NCI-H2227 treated with DMSO at 0.1 percent for 48 hours (cell line): ENCODE measurements around the gene CCSER2.

Source experiments
- DNase-seq: peaks from one replicate; lab custom pipeline; 2025; lab: John Stamatoyannopoulos, UW

CCSER2 gene

GRCh38 chr10:84348860-84349259, 20.5 kb downstream of the CCSER2 start:
- DNase-seq = no peak

- DNase-seq = peak; percentile 13
Measured at GRCh38 chr10:84352251-84352842, 24.0 kb downstream of the CCSER2 start.

GRCh38 chr10:84353052-84353803, 24.8 kb downstream of the CCSER2 start:
- DNase-seq = no peak

- DNase-seq = no peak
Measured at GRCh38 chr10:84354623-84355022, 26.2 kb downstream of the CCSER2 start.

DNA sequence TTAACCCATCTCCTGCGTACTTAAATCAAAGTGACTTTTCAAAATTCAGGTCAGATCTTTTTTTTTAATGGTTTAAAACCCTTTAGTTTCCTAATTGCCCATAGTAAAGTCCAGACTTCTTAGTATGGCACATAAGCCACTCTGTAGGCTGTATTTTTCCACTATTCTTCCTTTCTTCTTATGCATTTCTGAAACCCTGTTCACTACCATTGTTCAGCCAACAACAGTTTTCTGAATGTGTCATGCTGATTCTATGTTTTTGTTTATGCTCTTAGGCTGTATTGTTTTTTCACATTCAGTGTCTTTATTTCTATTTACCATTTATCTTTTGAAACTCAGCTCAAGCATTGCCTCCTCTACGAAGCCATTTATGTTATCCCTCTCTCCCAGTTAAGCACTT, 26.7 kb downstream of the CCSER2 start:
- DNase-seq = no peak

DNA sequence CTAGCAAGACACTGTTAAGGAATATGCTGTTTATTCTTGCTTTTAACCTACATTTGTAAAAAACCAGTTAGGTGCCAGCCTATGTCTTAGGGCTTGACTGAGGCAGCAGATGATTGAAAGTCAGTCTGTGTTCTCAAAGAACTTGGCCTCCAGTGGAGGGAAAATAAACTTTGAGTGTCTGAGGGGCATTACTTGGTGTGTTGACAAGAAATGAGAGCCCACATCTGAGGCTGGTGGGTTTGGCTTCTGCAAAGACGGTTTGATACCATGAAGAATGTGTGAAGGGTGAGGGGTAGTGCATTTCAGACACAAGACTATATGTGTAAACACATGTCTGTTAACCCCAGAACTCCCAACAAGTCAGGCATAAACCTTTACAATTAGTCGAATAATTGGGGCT, 28.5 kb downstream of the CCSER2 start:
- DNase-seq = no peak

- DNase-seq = no peak
Measured at GRCh38 chr10:84358743-84359142, 30.4 kb downstream of the CCSER2 start.

DNA sequence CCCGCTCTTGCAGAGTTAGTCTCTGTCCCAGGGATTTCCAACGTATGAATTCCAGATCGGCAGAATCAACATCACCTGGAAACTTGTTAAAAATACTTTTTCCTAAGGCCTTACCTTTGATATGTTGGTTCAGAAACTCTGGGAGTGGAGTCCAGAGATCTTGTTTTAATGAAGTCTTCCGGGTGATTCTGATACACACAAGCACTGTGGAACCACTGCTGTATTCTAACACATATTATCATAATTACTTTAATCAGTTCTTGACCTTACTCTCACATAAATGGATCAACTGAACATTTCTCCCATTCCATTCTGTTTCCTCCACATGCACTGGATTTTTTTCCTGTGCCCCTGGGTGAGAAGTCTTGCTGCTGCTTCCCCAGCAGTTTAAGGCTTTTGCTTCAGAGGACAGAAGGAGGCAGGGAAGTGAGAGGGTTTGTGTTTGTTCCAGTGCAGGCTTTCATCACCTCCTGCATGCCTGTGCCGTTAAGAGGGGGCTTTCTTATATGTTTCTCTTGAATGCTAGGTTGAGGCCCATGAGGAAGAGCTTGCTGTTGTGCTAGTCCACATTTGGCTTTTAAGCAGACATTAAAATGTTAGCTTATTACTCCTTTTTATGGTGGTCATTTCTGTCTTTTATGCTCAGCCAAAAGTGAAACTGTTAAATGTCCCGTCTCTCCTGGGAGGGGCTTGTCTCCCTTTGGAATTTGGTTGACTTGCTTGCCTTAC, 32.4 kb downstream of the CCSER2 start:
- peak; percentile 9 for DNase-seq

GRCh38 chr10:84365335-84365881, 37.0 kb downstream of the CCSER2 start:
- no peak for DNase-seq

- no peak for DNase-seq
Measured at GRCh38 chr10:84366041-84366440, 37.7 kb downstream of the CCSER2 start.

DNA sequence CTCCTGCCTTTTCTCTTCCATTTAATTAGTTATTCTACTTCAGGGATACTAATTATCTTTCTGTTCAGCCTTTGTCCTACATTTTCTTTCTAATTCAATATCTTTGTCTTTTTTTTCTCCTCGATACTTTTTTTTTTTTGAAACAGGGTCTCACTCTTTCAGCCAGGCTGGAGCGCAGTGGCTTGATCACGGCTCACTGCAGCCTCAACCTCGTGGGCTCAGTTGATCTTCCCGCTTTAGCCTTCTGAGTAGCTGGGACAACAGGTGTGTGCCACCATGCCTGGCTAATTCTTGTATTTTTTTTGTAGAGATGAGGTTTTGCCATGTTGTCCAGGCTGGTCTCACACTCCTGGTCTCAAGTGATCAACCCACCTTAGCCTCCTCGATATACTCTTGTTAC, 38.9 kb downstream of the CCSER2 start:
- DNase-seq = no peak

GRCh38 chr10:84368828-84369227, 40.4 kb downstream of the CCSER2 start:
- DNase-seq = no peak

DNA sequence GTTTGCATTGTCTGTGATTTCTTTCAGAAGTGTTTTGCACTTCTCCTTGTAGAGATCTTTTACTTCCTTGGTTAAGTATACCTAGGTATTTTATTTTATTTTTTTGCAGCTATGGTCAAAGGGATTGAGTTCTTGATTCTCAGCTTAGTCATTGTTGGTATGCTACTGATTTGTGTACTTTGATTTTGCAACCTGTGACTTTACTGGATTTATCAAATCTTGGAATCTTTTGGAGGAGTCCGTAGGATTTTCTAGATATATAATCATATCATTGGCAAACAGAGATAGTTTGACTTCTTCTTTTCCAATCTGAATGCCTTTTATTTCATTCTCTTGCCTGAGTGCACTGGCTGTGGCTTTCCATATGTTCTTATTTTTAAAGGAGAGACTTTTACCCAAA, 41.9 kb downstream of the CCSER2 start:
- DNase-seq = no peak

GRCh38 chr10:84371944-84372343, 43.6 kb downstream of the CCSER2 start:
- no peak for DNase-seq

- DNase-seq = no peak
Measured at GRCh38 chr10:84373000-84373399, 44.6 kb downstream of the CCSER2 start.

DNA sequence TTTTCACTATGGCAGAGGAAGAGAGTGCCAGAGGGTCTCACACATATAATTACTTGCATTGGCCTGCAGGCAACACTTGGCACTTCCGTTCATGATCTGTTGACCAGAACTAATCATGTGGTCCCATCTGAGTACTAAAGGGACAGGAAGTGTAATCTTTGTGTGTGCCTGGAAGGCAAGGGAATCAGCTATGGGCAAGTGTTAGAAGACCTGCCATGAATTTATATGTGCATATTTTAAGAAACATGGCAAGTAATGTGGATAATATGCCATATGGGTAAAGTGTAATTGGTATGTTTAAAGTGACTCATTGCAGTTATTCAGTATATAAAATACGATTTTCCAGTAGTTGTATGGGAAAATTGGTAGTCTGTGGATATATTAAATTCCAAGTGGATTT, 46.1 kb downstream of the CCSER2 start:
- DNase-seq = no peak

GRCh38 chr10:84375011-84375410, 46.6 kb downstream of the CCSER2 start:
- DNase-seq = peak; percentile 50

- no peak for DNase-seq
Measured at GRCh38 chr10:84375881-84376280, 47.5 kb downstream of the CCSER2 start.

DNA sequence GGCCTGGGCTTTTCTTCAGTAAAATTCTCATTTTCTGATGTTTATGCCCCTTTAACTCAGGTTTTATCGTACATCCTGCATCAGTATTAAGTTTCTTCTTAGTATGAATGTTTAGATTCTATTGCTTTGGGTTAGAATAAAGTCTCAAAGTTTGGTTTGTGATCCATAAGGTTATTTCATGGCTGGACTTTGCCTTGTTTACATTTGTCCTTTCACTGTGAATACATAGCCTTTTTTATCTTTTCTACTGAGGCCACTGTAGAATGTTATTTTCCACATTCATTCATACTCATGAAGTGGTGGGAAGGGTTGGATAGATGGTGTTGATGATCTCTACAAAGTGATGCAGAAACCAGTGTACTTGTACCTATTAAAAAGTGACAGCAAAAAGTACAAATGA, 59.8 kb downstream of the CCSER2 start:
- DNase-seq = no peak

GRCh38 chr10:84390364-84390763, 62.0 kb downstream of the CCSER2 start:
- DNase-seq = no peak

GRCh38 chr10:84391326-84391725, 62.9 kb downstream of the CCSER2 start:
- no peak for DNase-seq

DNA sequence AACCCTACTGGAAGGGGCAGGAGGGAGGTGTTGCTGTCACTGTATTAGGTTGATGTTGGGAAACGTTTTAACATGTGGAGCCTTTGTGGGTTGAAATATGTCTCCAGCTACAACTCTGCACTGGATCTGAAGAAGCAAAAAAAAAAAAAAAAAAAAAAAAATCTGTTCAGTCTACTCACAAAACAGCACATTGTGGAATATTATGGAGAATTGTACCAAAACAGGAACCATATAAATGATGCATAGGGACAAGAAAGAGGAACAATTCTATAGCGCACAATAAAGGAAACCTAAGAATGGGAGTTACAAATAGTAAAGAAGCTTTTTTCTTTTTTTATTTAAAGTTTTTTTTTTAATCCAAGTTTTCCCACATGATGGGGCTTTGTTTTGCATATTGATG, 63.8 kb downstream of the CCSER2 start:
- DNase-seq = no peak

GRCh38 chr10:84395581-84395980, 67.2 kb downstream of the CCSER2 start:
- no peak for DNase-seq
